SK-N-SH treated with all-trans-retinoic acid at 6 μM for 48 hours (cell line): ENCODE data around the gene HTR6.

Experiments
- OSR1 ChIP-seq: fragments of 250-450 bp; sonication (Bioruptor Pico); IDR thresholded peaks from 2 replicates; pipeline ENCODE4 v1.8.0; 2022; ENCODE audit warnings: moderate library complexity, mild to moderate bottlenecking, inconsistent platforms
- RARB ChIP-seq: fragments of 250-450 bp; sonication (Bioruptor Pico); IDR thresholded peaks from 2 replicates; pipeline ENCODE4 v1.8.0; 2021; ENCODE audit warnings: mild to moderate bottlenecking, moderate library complexity
- SNAI2 ChIP-seq: fragments of 250-450 bp; sonication (Bioruptor Pico); IDR thresholded peaks from 2 replicates; pipeline ENCODE4 v1.5.0; 2020; ENCODE audit warnings: mild to moderate bottlenecking, moderate library complexity
- TOX ChIP-seq: fragments of 250-450 bp; sonication (Bioruptor Pico); IDR thresholded peaks from 2 replicates; pipeline ENCODE4 v1.8.0; 2021; ENCODE audit warnings: mild to moderate bottlenecking, moderate library complexity, borderline replicate concordance
- ZNF8 ChIP-seq: fragments of 450-650 bp; formaldehyde crosslinking; IDR thresholded peaks from 2 replicates; pipeline ENCODE4 v1.5.0; 2020; ENCODE audit warnings: mild to moderate bottlenecking, moderate library complexity
- TF ChIP-seq, protein P1 (sequence below): fragments of 250-450 bp; sonication (Bioruptor Pico); IDR thresholded peaks from 2 replicates; pipeline ENCODE4 v1.5.1; 2021; ENCODE audit warnings: mild to moderate bottlenecking, moderate library complexity
- TF ChIP-seq, protein P2 (sequence below): fragments of 250-450 bp; sonication (Bioruptor Pico); IDR thresholded peaks from 2 replicates; pipeline ENCODE4 v1.8.0; 2020; ENCODE audit warnings: mild to moderate bottlenecking, moderate library complexity, borderline replicate concordance
- TF ChIP-seq, protein P3 (sequence below): fragments of 250-450 bp; sonication (Bioruptor Pico); IDR thresholded peaks from 2 replicates; pipeline ENCODE4 v1.5.1; 2020; ENCODE audit warnings: low read depth, mild to moderate bottlenecking, moderate library complexity

DNA sequence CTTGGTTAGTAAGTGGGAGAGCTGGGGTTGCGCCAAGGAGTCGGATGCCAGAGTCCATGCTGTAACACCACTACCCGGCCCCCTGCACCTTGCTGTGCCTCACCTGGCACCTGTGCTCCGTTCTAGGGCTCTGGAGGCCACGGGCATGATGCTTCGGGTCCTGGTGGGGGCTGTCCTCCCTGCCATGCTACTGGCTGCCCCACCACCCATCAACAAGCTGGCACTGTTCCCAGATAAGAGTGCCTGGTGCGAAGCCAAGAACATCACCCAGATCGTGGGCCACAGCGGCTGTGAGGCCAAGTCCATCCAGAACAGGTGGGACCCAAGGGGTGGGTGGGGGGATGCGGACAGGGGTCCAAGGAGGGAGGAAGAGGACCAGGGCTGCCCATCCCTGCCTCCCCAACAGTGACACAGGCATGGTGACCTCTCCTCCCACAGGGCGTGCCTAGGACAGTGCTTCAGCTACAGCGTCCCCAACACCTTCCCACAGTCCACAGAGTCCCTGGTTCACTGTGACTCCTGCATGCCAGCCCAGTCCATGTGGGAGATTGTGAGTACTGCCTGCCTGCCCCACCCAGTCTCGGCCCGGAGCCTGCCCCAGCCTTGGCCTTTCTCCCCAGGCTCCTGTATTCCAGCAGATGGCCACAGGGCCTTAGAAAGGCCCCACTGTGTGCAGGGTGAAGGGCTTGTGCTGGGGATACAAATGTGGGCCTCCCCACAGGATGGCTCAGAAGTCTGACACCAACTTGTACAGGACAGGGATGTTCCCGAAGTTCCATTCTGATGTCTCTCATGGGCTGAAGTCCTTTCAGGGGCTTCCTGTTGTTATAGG is 9.6 kb upstream of the HTR6 start:
- TF ChIP-seq OSR1 (no peak), RARB (CRISPR knock-in tag) (no peak), SNAI2 (no peak), TOX (CRISPR knock-in tag) (no peak), ZNF8 (CRISPR knock-in tag) (no peak)
- TF ChIP-seq, protein P1, sequence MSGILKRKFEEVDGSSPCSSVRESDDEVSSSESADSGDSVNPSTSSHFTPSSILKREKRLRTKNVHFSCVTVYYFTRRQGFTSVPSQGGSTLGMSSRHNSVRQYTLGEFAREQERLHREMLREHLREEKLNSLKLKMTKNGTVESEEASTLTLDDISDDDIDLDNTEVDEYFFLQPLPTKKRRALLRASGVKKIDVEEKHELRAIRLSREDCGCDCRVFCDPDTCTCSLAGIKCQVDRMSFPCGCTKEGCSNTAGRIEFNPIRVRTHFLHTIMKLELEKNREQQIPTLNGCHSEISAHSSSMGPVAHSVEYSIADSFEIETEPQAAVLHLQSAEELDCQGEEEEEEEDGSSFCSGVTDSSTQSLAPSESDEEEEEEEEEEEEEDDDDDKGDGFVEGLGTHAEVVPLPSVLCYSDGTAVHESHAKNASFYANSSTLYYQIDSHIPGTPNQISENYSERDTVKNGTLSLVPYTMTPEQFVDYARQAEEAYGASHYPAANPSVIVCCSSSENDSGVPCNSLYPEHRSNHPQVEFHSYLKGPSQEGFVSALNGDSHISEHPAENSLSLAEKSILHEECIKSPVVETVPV (CRISPR knock-in tag) = no peak
- TF ChIP-seq, protein P2, sequence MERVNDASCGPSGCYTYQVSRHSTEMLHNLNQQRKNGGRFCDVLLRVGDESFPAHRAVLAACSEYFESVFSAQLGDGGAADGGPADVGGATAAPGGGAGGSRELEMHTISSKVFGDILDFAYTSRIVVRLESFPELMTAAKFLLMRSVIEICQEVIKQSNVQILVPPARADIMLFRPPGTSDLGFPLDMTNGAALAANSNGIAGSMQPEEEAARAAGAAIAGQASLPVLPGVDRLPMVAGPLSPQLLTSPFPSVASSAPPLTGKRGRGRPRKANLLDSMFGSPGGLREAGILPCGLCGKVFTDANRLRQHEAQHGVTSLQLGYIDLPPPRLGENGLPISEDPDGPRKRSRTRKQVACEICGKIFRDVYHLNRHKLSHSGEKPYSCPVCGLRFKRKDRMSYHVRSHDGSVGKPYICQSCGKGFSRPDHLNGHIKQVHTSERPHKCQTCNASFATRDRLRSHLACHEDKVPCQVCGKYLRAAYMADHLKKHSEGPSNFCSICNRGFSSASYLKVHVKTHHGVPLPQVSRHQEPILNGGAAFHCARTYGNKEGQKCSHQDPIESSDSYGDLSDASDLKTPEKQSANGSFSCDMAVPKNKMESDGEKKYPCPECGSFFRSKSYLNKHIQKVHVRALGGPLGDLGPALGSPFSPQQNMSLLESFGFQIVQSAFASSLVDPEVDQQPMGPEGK = no peak
- TF ChIP-seq, protein P3, sequence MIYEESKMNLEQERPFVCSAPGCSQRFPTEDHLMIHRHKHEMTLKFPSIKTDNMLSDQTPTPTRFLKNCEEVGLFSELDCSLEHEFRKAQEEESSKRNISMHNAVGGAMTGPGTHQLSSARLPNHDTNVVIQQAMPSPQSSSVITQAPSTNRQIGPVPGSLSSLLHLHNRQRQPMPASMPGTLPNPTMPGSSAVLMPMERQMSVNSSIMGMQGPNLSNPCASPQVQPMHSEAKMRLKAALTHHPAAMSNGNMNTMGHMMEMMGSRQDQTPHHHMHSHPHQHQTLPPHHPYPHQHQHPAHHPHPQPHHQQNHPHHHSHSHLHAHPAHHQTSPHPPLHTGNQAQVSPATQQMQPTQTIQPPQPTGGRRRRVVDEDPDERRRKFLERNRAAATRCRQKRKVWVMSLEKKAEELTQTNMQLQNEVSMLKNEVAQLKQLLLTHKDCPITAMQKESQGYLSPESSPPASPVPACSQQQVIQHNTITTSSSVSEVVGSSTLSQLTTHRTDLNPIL (CRISPR knock-in tag) = no peak
